NCI-H2107 treated with DMSO at 0.1 percent for 48 hours (cell line): ENCODE results near the gene MICAL3.

Source experiments
- DNase-seq: peaks from one replicate; lab custom pipeline; 2025; ENCODE audit not compliant: unreplicated experiment; lab: John Stamatoyannopoulos, UW

Gene MICAL3

GRCh38 chr22:17977371-17977770, 47.0 kb downstream of the MICAL3 start:
- no peak for DNase-seq

- DNase-seq, result no peak
Measured at GRCh38 chr22:17976121-17976520, 48.2 kb downstream of the MICAL3 start.

- DNase-seq, result no peak
Measured at GRCh38 chr22:17974703-17975372, 49.5 kb downstream of the MICAL3 start.

GRCh38 chr22:17974087-17974486, 50.3 kb downstream of the MICAL3 start:
- DNase-seq, result no peak

- DNase-seq, result no peak
Measured at GRCh38 chr22:17973217-17973616, 51.1 kb downstream of the MICAL3 start.

- no peak for DNase-seq
Measured at GRCh38 chr22:17972385-17973191, 51.8 kb downstream of the MICAL3 start.

GRCh38 chr22:17971711-17972110, 52.6 kb downstream of the MICAL3 start:
- DNase-seq, result no peak

GRCh38 chr22:17970201-17970708, 54.1 kb downstream of the MICAL3 start:
- DNase-seq, result peak; percentile 35

- no peak for DNase-seq
Measured at GRCh38 chr22:17969701-17970113, 54.7 kb downstream of the MICAL3 start.

GRCh38 chr22:17968126-17968525, 56.2 kb downstream of the MICAL3 start:
- peak; percentile 40 for DNase-seq

- DNase-seq, result no peak
Measured at GRCh38 chr22:17966403-17966717, 58.0 kb downstream of the MICAL3 start.

- DNase-seq, result no peak
Measured at GRCh38 chr22:17965538-17966402, 58.6 kb downstream of the MICAL3 start.

- DNase-seq, result no peak
Measured at GRCh38 chr22:17964643-17965042, 59.7 kb downstream of the MICAL3 start.

GRCh38 chr22:17964156-17964555, 60.2 kb downstream of the MICAL3 start:
- no peak for DNase-seq

GRCh38 chr22:17963015-17963414, 61.3 kb downstream of the MICAL3 start:
- DNase-seq, result no peak

- DNase-seq, result no peak
Measured at GRCh38 chr22:17962168-17962567, 62.2 kb downstream of the MICAL3 start.

- DNase-seq, result no peak
Measured at GRCh38 chr22:17961446-17961729, 63.0 kb downstream of the MICAL3 start.

- no peak for DNase-seq
Measured at GRCh38 chr22:17960695-17961445, 63.5 kb downstream of the MICAL3 start.

GRCh38 chr22:17960011-17960410, 64.3 kb downstream of the MICAL3 start:
- DNase-seq, result no peak

GRCh38 chr22:17958166-17958565, 66.2 kb downstream of the MICAL3 start:
- DNase-seq, result no peak

GRCh38 chr22:17957693-17958092, 66.7 kb downstream of the MICAL3 start:
- no peak for DNase-seq
